Caco-2 (cell line): ENCODE measurements around the gene IFIT1. TPM values are rescaled to one million over a fixed set of nuclear protein-coding genes. Genes with fewer than 3 reads are reported as not detected.

Experiments
- BruUV-seq: library from RNA; stranded (reverse); fragments of 400-500 nt; replicated peaks from 2 replicates; lab custom pipeline; 2021; lab: Mats Ljungman, UMichigan
- CTCF ChIA-PET: fragments of 300-600 bp; sonication (Branson Sonifier 250); formaldehyde crosslinking; loops from one replicate; lab custom pipeline; 2022; ENCODE audit warnings: antibody characterized with exemption; lab: Charles Lee
- POLR2A ChIA-PET: fragments of 300-600 bp; sonication (Branson Sonifier 250); formaldehyde crosslinking; loops from one replicate; lab custom pipeline; 2022; ENCODE audit warnings: antibody characterized with exemption; lab: Charles Lee
- DNase-seq, 2 experiments: peaks; one replicate each; pipeline versions ENCODE4 v3.0.0 to v3.0.0-alpha.2; 2020 to 2022
- H3K27me3 ChIP-seq: replicated peaks from 2 replicates; pipeline ENCODE4 v1.6.0; 2011; ENCODE audit warnings: low read length; ENCODE audit not compliant: control insufficient read depth, insufficient read depth
- H3K36me3 ChIP-seq: 2 replicates; pipeline ENCODE4 v1.5.1; 2011; ENCODE audit warnings: low read length; ENCODE audit not compliant: control insufficient read depth, insufficient read depth
- H3K4me1 ChIP-seq: fragments of 250-450 bp; sonication (Bioruptor Pico); 2 replicates; pipeline ENCODE4 v1.5.1; 2020; ENCODE audit warnings: mild to moderate bottlenecking
- H3K4me3 ChIP-seq: 2 replicates; pipeline ENCODE4 v1.5.1; 2011; ENCODE audit warnings: low read depth, mild to moderate bottlenecking, control low read depth, low read length
- H3K9me3 ChIP-seq: fragments of 250-450 bp; sonication (Bioruptor Pico); 2 replicates; pipeline ENCODE4 v1.5.1; 2020; ENCODE audit warnings: mild to moderate bottlenecking, moderate library complexity
- H3K27ac Mint-ChIP-seq: one replicate; pipeline ENCODE4 v1.8.0; 2022; ENCODE audit warnings: mixed read lengths; ENCODE audit not compliant: unreplicated experiment
- H3K27me3 Mint-ChIP-seq: one replicate; pipeline ENCODE4 v1.8.0; 2022; ENCODE audit warnings: mixed read lengths; ENCODE audit not compliant: insufficient read depth, unreplicated experiment
- H3K36me3 Mint-ChIP-seq: one replicate; pipeline ENCODE4 v1.8.0; 2022; ENCODE audit warnings: mild to moderate bottlenecking, mixed read lengths; ENCODE audit not compliant: insufficient read depth, unreplicated experiment
- H3K4me1 Mint-ChIP-seq: one replicate; pipeline ENCODE4 v1.8.0; 2022; ENCODE audit warnings: low read depth, mixed read lengths; ENCODE audit not compliant: unreplicated experiment
- H3K4me3 Mint-ChIP-seq: one replicate; pipeline ENCODE4 v1.8.0; 2022; ENCODE audit warnings: mild to moderate bottlenecking, moderate library complexity, mixed read lengths; ENCODE audit not compliant: unreplicated experiment
- H3K9me3 Mint-ChIP-seq: one replicate; pipeline ENCODE4 v1.8.0; 2022; ENCODE audit warnings: mixed read lengths; ENCODE audit not compliant: unreplicated experiment
- CTCF ChIP-seq, 2 experiments: fragments of 200-600 bp in 1 of 2; IDR thresholded peaks; 1 replicate in 1 of 2; 2 replicates in 1 of 2; pipeline versions ENCODE4 v1.5.1 to v1.8.0; 2011 to 2022; ENCODE audit warnings: antibody characterized with exemption in 1 of 2, control low read depth in 1 of 2, inconsistent platforms in 1 of 2, low read depth in 1 of 2, low read length in 1 of 2, mild to moderate bottlenecking in 1 of 2, moderate library complexity in 1 of 2; ENCODE audit not compliant: insufficient read depth in 1 of 2, severe bottlenecking in 1 of 2, unreplicated experiment in 1 of 2
- intact Hi-C: fragments of 100-400 bp; cut with micrococcal nuclease; formaldehyde crosslinking; loops from one replicate; pipeline ENCODE4 v1.10.0; 2022; ENCODE audit not compliant: unreplicated experiment
- total RNA-seq: library from RNA; stranded (reverse); gene quantifications from 2 replicates; pipeline ENCODE4 v1.2.3, GENCODE V29; 2022

Gene IFIT1
- total RNA-seq, 1 experiment from 2014 or later: 5.4 TPM

GRCh38 chr10:89355394-89355931 is 37.0 kb upstream of the IFIT1 start:
- Mint-ChIP-seq H3K9me3 (peaks cover 9% of the 10 kb centered on the region), H3K4me3 (no peak overlapping the region), H3K36me3 (peaks cover 18% of the 10 kb centered on the region), H3K27me3 (no peaks in the 10 kb centered on the region), H3K4me1 (peaks cover 18% of the 10 kb centered on the region), H3K27ac (no peak overlapping the region)
- POLR2A ChIA-PET: no interaction called here
- no peak for TF ChIP-seq CTCF (IDR thresholded peaks at IDR 0.05; ENCODE audit: insufficient read depth in 1 of 2, low read depth in 1 of 2, low read length in 1 of 2, severe bottlenecking in 1 of 2, unreplicated experiment in 1 of 2)
- H3K36me3 ChIP-seq: no peaks in the 10 kb centered on the region; the same call in 1 of the 2 replicates
- BruUV-seq: no TSS peak
- no peak for DNase-seq
- H3K27me3 ChIP-seq: no peaks in the 10 kb centered on the region
- H3K4me1 ChIP-seq: peaks cover 30% of the 10 kb centered on the region
- H3K9me3 ChIP-seq: no peaks in the 10 kb centered on the region
- intact Hi-C loops: no loop called here
- no peak overlapping the region for H3K4me3 ChIP-seq
- CTCF ChIA-PET: interaction anchor here (1.0 kb wide), 1 partner anchor 38 kb away, joined by 3 read pairs; no protein-coding TSS in a partner anchor

GRCh38 chr10:89357096-89357495 is 35.3 kb upstream of the IFIT1 start:
- no peaks in the 10 kb centered on the region for H3K27me3 ChIP-seq
- TF ChIP-seq CTCF (IDR thresholded peaks at IDR 0.05; ENCODE audit: insufficient read depth in 1 of 2, low read depth in 1 of 2, low read length in 1 of 2, severe bottlenecking in 1 of 2, unreplicated experiment in 1 of 2): no peak
- peaks cover 12% of the 10 kb centered on the region for H3K36me3 Mint-ChIP-seq
- CTCF ChIA-PET: no interaction called here
- H3K4me1 ChIP-seq: peaks cover 17% of the 10 kb centered on the region
- no peaks in the 10 kb centered on the region for H3K9me3 ChIP-seq
- H3K36me3 ChIP-seq: no peaks in the 10 kb centered on the region; the same call in 1 of the 2 replicates
- H3K4me3 Mint-ChIP-seq: no peak overlapping the region
- POLR2A ChIA-PET: no interaction called here
- H3K4me3 ChIP-seq: no peak overlapping the region
- no peaks in the 10 kb centered on the region for H3K27me3 Mint-ChIP-seq
- intact Hi-C loops: no loop called here
- H3K9me3 Mint-ChIP-seq: peaks cover 9% of the 10 kb centered on the region
- no peak for DNase-seq
- no peak overlapping the region for H3K27ac Mint-ChIP-seq
- BruUV-seq: no TSS peak
- peaks cover 6% of the 10 kb centered on the region for H3K4me1 Mint-ChIP-seq

- peaks cover 9% of the 10 kb centered on the region for H3K9me3 Mint-ChIP-seq
- DNase-seq: no peak
- H3K27me3 Mint-ChIP-seq: no peaks in the 10 kb centered on the region
- peaks cover 6% of the 10 kb centered on the region for H3K36me3 Mint-ChIP-seq
- no peak overlapping the region for H3K4me3 Mint-ChIP-seq
- H3K4me1 ChIP-seq: peaks cover 10% of the 10 kb centered on the region
- no peaks in the 10 kb centered on the region; the same call in 1 of the 2 replicates for H3K36me3 ChIP-seq
- ChIA-PET POLR2A (no interaction called here), CTCF (no interaction called here)
- peaks cover 11% of the 10 kb centered on the region for H3K4me1 Mint-ChIP-seq
- intact Hi-C loops: no loop called here
- H3K27me3 ChIP-seq: no peaks in the 10 kb centered on the region
- BruUV-seq: no TSS peak
- H3K9me3 ChIP-seq: no peaks in the 10 kb centered on the region
- TF ChIP-seq CTCF (IDR thresholded peaks at IDR 0.05; ENCODE audit: insufficient read depth in 1 of 2, low read depth in 1 of 2, low read length in 1 of 2, severe bottlenecking in 1 of 2, unreplicated experiment in 1 of 2): no peak
- no peak overlapping the region for H3K4me3 ChIP-seq
- no peak overlapping the region for H3K27ac Mint-ChIP-seq
Measured at GRCh38 chr10:89357975-89358374, 34.4 kb upstream of the IFIT1 start.
